Astrocyte (in vitro differentiated cells and primary cell): Measurements from ENCODE around the gene C6orf15.

Source experiments
- CTCF ChIP-seq: IDR thresholded peaks from 2 replicates; pipeline ENCODE4 v1.5.1; 2011; ENCODE audit warnings: low read depth, mild to moderate bottlenecking, inconsistent platforms, low read length, moderate library complexity; ENCODE audit not compliant: insufficient read depth
- EZH2 ChIP-seq: IDR thresholded peaks from 2 replicates; pipeline ENCODE4 v1.6.1; 2012; ENCODE audit warnings: mild to moderate bottlenecking, low read length, inconsistent platforms; ENCODE audit not compliant: insufficient read depth

GRCh38 chr6:31092238-31092637, 20.1 kb downstream of the C6orf15 start:
- no peak for TF ChIP-seq EZH2
- TF ChIP-seq CTCF, result no peak
